ENCODE measurements around the gene RAB3B.
"Not testable (repeated sequence)": the region's sequence is repeated elsewhere in the genome, so short reads cannot be mapped to it uniquely, and the experiment has no call there.

RAB3B gene

GRCh38 chr1:51915951-51916350 lies 74.5 kb downstream of the RAB3B start:
- DNase-seq = no peak

GRCh38 chr1:51912881-51913280 lies 77.6 kb downstream of the RAB3B start:
- no peak for DNase-seq

GRCh38 chr1:51910221-51911000 lies 80.1 kb downstream of the RAB3B start:
- DNase-seq = no peak

GRCh38 chr1:51908499-51908898 lies 82.0 kb downstream of the RAB3B start:
- DNase-seq = no peak

- no peak for DNase-seq
Observed at GRCh38 chr1:51907079-51907702, 83.3 kb downstream of the RAB3B start.

GRCh38 chr1:51906306-51907078 lies 84.0 kb downstream of the RAB3B start:
- DNase-seq = no peak

GRCh38 chr1:51902456-51902855 lies 88.0 kb downstream of the RAB3B start:
- DNase-seq = no peak

- no peak for DNase-seq
Observed at GRCh38 chr1:51901151-51901550, 89.3 kb downstream of the RAB3B start.

- DNase-seq = no peak
Observed at GRCh38 chr1:51899022-51899421, 91.5 kb downstream of the RAB3B start.

- DNase-seq = no peak
Observed at GRCh38 chr1:51898090-51898734, 92.3 kb downstream of the RAB3B start.

GRCh38 chr1:51897699-51898031 lies 92.8 kb downstream of the RAB3B start:
- DNase-seq = no peak

- DNase-seq = not testable (repeated sequence)
Observed at GRCh38 chr1:51894748-51895147, 95.8 kb downstream of the RAB3B start.

- peak; percentile 99 for DNase-seq
Observed at GRCh38 chr1:51878616-51879336, 111.7 kb downstream of the RAB3B start, which contains the start of gene NRDC. Gene NRDC (minus strand): TSS chr1:51878727. CDS start chr1:51878615, 112 bp downstream.

GRCh38 chr1:51878308-51878615 lies 112.2 kb downstream of the RAB3B start:
- DNase-seq = no peak

- no peak for DNase-seq
Observed at GRCh38 chr1:51877434-51878307, 112.8 kb downstream of the RAB3B start.

- no peak for DNase-seq
Observed at GRCh38 chr1:51875836-51876235, 114.7 kb downstream of the RAB3B start.

GRCh38 chr1:51875291-51875772 lies 115.2 kb downstream of the RAB3B start:
- DNase-seq = no peak

- DNase-seq = not testable (repeated sequence)
Observed at GRCh38 chr1:51873270-51873669, 117.2 kb downstream of the RAB3B start.

- DNase-seq = no peak
Observed at GRCh38 chr1:51871351-51871975, 119.0 kb downstream of the RAB3B start.

- DNase-seq = no peak
Observed at GRCh38 chr1:51870603-51871350, 119.7 kb downstream of the RAB3B start.
